ENCODE measurements around the gene ATF6.

DNA sequence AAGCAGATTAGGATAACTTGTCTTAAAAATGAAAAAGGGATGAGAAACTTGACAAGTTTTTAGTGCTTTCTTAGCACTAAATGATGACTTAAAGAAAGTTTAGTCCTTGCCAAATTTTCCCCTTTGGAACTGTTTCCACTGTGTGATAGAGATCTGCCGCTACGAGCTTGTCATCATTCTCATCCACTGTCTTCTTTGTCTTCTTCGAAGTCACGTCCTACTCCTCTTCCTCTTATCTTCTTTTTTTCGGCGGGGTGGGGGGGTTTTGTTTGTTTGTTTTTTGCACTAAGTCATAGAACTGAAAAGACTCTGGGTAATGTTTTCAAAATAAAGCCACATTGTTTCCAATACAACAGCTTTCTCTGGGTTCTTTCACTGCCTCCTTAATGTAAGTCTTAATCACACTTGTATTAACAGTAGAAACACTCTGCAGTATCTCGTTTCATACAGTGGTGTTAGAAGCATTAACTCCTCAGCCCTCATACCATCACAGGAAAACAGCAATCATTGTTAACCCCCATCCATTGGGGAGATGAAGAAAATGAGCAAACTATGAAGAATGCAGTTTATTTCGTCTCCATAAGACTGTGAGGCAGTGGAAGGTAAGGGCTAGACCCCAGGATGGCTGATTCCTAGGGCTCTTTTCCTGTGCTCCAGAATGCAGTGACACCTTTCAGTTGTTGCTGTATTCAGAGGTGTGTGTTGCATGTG, 175.8 kb downstream of the ATF6 start:
- TF ChIP-seq FOS (IDR thresholded peaks at IDR 0.05; ENCODE audit: borderline replicate concordance, insufficient read depth, low read length) (no peak), POLR2A (IDR thresholded peaks at IDR 0.05; ENCODE audit: low read depth, low read length) (no peak), POLR2AphosphoS5 (IDR thresholded peaks at IDR 0.05; ENCODE audit: insufficient read depth, low read depth, low read length) (no peak), JUN (IDR thresholded peaks at IDR 0.05; ENCODE audit: borderline replicate concordance, insufficient read depth, insufficient read length, low read depth) (no peak)
- TF ChIP-seq, protein P1, sequence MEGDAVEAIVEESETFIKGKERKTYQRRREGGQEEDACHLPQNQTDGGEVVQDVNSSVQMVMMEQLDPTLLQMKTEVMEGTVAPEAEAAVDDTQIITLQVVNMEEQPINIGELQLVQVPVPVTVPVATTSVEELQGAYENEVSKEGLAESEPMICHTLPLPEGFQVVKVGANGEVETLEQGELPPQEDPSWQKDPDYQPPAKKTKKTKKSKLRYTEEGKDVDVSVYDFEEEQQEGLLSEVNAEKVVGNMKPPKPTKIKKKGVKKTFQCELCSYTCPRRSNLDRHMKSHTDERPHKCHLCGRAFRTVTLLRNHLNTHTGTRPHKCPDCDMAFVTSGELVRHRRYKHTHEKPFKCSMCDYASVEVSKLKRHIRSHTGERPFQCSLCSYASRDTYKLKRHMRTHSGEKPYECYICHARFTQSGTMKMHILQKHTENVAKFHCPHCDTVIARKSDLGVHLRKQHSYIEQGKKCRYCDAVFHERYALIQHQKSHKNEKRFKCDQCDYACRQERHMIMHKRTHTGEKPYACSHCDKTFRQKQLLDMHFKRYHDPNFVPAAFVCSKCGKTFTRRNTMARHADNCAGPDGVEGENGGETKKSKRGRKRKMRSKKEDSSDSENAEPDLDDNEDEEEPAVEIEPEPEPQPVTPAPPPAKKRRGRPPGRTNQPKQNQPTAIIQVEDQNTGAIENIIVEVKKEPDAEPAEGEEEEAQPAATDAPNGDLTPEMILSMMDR (IDR thresholded peaks at IDR 0.05; ENCODE audit: extremely low read depth in 1 of 2, insufficient read depth in 1 of 2, low read depth in 1 of 2, low read length in 2 of 2) = no peak

All from endothelial cell of umbilical vein (primary cell).